Nucleus accumbens (tissue), 56 donors: Measurements from ENCODE around the gene NTHL1.

Source experiments
- DNase-seq, 56 donors: peaks; one replicate each; lab custom pipeline; 2025; lab: John Stamatoyannopoulos, UW

NTHL1 gene

DNA sequence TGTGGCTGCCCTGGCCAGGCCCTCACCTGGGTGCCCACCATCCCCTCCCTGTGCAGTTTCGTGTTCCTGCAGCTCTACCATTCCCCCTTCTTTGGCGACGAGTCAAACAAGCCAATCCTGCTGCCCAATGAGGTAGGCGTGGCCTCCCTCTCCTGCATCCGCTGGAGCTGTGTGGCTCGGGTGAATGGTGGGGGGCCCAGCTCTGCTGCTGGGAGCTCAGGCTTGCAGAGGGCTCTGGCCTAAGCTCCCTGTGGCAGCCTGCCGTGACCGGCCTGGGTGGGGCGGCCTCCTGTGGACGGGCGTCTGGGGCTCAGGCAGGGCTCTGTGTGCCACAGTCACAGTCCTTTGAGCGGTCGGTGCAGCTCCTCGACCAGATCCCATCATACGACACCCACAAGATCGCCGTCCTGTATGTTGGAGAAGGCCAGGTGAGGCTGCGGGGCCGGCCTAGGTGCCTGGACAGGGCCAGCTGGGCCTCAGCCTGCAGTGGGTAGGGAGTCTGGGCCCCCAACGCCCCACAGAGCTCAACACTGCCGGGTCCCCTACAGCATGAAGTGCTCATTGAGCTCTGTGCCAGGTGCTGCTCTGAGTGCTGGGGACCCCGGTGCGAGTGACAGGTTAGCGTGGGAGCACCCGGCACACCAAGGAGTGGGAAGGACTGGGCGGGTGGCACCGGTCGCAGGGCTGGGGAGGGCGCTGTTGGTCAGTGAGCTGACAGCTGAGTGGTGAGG, 37.4 kb upstream of the NTHL1 start:
- no peak for DNase-seq

DNA sequence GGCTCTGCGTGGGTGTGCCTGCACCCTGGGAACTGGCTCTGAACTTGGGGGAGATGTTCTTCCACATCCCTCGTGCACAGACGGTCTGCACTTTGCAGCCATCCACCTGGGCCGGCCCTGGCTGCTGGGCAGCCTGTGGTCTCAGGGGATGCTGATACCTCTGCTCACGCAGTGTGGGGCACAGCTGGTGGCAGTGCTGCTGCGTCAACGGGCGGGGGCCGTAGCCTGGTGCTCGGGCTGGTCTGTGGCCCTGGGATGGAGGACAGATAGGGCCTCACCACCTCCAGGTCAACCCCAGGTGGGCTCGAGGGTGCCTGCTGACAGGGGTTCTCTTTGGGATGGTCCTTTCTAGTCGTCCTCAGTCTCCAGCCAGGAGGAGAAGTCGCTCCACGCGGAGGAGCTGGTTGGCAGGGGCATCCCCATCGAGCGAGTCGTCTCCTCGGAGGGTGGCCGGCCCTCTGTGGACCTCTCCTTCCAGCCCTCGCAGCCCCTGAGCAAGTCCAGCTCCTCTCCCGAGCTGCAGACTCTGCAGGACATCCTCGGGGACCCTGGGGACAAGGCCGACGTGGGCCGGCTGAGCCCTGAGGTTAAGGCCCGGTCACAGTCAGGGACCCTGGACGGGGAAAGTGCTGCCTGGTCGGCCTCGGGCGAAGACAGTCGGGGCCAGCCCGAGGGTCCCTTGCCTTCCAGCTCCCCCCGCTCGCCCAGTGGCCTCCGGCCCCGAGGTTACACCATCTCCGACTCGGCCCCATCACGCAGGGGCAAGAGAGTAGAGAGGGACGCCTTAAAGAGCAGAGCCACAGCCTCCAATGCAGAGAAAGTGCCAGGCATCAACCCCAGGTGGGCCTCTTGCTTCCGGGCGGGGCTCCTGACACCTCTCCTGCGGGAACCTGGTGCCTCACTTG, 36.5 kb upstream of the NTHL1 start:
- no peak for DNase-seq

DNA sequence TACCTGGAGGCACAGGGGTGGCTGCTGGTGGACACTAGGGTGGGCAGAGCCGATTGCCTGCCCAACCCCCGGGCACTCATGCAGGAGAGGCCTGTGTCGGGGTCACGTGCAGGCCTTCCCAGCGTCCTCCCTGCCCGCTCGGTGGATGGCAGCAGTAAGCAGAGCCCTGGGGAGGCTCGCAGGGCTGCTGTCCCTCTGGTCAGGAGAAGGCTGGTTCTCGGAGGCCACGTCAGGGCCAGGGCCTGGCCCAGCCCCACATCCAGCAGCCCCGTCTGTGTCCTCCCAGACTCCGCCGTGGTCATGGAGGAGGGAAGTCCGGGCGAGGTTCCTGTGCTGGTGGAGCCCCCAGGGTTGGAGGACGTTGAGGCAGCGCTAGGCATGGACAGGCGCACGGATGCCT, 35.8 kb upstream of the NTHL1 start:
- DNase-seq = no peak

DNA sequence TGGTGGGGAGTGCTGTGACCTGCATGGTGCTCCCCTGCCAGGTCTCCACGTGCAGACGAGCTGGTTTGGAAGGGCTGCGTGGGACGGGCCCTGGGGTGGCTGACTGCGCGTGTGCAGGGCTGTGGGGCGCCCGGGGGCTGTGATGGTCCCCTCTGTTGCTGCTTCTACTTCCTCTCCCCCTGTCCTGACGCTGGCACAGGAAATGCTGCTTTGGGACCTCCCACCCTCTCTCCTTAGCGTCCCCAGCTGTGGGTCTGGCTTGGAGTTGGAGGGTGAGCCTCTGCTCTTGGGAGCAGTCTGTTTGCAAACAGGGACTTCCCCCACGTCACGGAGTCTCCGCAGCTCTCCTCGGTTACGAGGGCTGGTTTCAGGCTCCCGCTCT, 35.3 kb upstream of the NTHL1 start:
- no peak for DNase-seq

DNA sequence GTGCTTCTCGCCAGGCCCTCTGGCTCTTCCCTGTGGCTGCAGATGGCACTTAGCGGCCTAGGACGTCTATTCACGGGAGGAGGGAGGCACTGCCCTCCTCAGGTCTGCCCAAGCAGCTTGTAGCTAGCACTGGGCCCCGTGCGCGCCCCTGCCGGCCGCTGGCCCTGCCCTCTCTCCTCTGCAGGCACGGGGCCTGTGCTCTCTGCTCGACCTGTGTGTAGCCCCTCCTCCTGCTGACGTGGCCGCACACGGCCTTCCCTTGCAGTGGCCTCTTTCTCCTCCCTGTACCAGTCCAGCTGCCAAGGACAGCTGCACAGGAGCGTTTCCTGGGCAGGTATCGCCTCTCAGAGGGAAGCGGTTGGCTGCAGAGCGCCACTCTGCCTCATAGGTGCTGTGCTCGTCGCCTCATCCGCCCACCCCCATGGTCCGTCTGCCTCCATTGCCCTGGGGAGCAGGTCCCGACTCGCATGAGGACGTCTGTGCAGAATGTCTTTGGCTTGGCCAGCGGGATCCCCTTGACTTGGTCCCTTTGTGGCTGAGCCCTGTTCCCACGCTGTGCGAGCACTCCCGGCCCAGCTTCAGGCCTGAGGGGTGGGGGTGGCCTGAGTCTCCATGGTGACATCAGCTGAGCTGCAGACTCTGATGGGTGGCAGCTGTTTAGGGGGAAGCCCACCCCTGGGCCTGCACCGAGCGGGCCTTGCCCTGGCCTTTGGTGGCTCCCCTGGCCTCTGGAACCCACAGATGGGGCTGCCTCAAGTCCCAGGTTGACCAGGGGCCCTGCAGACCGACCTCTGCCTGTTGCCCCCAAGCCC, 34.7 kb upstream of the NTHL1 start:
- DNase-seq = no peak

DNA sequence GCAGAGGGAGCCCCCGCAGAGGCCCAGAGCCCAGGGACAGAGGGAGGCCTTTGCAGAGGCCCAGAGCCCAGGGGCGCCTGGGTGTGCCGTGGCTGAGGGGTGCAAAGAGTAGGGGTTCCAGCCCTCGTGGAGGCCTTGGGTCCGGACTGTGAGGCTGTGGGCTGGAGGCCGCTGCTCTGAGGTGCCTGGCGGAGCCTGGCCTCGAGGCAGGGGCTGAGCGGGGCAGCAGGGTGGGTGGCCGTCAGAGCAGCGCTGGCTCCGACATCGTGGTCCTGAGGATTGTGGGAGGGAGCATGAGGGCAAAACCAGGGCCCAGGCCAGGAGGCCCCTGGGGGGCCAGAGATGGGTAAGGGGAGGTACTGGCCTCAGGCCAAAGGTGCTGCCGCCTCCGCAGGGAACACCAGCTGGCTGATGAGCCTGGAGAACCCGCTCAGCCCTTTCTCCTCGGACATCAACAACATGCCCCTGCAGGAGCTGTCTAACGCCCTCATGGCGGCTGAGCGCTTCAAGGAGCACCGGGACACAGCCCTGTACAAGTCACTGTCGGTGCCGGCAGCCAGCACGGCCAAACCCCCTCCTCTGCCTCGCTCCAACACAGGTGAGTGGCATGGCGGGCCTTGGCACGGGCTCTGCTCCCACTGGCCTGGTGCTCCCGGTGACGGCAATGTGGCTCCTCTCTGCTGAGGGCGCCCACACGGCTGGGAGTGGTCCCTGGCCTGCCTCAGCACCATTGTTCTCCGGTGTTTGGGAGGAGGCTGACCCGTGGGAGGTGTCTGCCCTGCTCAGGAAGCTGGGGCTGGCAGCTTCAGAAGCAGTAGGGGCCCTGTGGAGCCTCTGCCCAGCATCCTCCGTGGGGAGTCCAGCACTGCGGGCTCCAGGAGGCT, 33.8 kb upstream of the NTHL1 start:
- DNase-seq = no peak

DNA sequence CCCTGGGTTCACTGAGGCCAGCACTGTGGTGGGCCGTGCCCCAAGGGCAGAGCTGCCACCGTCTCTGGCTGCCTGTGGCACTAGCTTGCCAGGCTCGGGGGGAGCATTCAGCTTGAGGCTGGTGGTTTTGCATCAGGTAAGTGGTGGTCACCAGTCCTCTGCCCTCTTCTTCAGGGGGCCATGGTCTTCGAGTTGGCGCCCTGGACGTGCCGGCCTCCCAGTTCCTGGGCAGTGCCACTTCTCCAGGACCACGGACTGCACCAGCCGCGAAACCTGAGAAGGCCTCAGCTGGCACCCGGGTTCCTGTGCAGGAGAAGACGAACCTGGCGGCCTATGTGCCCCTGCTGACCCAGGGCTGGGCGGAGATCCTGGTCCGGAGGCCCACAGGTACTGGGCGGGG, 32.4 kb upstream of the NTHL1 start:
- DNase-seq = no peak

DNA sequence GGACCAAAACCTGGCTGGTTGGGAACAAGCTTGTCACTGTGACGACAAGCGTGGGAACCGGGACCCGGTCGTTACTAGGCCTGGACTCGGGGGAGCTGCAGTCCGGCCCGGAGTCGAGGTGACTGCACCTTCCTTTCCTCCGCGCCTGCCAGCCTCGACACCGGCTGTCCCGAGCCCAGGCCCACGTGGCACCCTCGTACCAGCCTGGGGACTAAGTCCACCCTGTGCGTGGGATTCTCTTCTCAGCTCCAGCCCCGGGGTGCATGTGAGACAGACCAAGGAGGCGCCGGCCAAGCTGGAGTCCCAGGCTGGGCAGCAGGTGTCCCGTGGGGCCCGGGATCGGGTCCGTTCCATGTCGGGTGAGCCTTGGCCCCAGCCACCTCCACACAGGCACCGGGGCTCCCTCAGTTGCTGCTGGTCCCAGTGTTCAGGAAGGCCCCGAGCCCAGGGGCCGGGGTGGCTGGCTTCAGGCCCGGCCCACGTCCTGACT, 31.7 kb upstream of the NTHL1 start:
- DNase-seq = no peak

DNA sequence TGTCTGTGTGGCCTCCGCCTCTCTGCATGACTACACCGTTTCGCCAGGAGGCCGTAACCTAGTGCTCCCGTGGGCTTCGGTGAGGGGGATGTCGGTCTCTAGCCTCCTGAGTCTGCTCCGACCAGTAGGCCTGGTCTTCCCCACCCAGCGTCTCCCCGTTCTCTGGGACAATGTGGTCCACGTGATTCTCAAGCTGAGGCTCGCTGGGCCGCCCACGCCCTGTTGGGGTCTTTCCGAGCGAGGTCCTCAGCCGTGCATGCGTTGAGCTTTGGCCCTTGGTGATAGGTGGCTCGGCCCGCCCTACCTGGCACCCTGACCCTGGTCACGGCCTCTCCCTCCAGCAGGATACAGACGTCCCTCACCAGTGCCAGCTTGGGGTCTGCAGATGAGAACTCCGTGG, 31.1 kb upstream of the NTHL1 start:
- DNase-seq = no peak

DNA sequence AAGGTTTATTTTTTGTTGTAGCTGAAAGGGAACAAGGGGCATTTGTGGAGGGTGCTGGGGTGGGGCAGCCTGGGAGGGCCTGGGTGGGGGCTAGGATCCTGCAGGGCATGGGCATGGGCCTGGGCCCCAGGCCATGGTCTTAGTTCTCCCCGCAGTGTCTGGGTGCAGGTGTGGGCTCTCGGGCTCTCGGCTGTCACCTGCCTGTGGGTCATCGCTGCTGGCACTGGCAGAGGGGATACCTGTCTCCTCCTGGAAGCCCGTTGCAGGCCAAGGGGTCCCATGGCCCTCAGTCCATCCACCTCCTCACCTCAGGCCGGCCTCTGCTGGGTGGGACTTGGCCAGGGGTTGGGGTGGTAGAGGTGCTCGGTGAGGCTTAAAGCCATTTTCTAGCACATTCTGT, 30.5 kb upstream of the NTHL1 start:
- DNase-seq = no peak

DNA sequence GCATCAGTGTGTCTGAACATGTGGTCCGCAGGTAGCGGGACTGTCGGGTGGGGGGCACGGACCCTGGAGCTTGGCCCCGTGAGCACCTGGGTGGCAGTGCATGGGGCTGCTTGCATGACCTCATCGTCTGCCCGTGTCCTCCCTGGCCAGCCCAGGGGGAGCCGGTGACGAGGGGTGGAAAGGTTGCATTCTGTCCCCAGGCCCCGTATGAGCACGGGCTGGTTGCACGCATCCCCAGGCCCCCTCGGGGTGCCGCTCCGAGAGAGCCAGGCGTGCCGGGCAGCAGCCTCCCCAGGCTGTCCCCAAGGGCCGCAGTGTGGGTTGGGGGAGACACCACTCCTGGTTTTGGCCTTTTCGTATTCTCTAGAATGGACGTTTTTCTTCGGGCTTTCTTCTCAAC, 30.1 kb upstream of the NTHL1 start:
- no peak for DNase-seq

DNA sequence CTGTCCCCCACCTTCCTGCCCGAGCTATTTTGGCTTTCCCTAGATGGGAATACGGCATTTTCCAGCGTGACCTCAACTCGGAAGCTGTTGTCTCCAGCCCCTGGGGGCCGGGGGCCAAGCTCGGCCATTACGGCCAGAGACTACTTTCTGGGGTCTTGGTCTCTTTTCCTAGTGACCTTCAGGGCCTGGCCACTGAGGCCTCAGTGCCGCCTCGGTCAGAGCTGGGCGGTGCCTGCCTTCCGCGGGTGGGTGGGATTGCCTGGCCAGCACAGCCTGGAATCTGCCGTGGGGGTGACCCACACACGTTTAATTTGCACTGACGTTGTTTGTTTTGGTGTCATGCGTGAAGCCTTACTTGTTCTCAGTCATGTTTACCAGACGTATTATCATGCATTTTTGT, 29.4 kb upstream of the NTHL1 start:
- DNase-seq = no peak

DNA sequence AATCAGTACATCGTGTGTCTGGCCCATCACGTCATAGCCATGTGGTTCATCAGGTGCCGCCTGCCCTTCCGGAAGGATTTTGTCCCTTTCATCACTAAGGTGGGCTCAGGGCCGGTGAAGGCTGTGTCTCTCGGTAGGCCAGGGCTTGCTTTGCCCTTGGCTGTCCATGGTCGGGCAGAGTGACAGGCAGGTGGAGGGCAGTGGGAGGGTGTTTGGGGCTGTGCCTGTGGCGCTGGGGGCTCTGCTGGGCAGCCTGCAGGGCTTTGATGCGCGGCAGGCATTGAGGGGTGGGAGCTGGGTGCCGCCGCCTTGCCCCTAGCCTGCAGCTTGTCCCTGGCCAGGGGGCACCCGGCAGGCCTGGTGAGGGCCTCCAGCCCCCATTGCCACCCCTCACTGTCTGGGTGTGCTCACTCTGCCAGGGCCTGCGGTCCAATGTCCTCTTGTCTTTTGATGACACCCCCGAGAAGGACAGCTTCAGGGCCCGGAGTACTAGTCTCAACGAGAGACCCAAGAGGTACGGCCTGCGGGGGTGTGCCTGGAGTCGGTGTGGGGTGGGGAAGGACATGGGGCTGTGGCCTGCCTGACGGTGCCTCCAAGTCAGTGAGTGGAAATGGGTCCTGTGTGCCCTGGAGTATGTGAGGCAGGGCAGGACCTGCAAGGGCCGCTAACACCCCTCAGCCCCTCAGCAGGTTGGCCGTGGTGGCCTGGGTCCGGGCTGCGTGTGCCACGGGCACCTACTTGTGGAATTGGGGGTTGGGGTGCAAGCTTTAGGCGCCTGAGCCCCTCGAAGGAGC, 28.6 kb upstream of the NTHL1 start:
- no peak for DNase-seq

DNA sequence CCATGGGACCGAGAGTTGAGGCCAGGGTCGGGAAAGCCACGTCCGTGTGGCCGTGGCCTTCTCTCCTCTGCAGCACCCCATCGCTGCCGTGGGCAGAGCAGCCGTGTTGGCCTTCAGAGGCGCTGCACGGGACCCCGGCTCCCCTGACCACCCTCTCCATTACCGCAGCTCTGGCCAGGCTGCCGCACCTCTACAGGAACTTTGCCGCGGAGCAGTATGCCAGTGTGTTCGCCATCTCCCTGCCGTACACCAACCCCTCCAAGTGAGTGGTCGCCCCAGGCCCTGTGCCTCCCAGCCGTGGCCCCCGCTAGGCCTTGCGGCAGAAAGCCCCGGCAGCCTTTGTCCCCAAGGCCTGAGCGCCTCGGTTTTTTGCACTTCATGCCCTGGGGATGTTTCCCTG, 28.0 kb upstream of the NTHL1 start:
- no peak for DNase-seq

DNA sequence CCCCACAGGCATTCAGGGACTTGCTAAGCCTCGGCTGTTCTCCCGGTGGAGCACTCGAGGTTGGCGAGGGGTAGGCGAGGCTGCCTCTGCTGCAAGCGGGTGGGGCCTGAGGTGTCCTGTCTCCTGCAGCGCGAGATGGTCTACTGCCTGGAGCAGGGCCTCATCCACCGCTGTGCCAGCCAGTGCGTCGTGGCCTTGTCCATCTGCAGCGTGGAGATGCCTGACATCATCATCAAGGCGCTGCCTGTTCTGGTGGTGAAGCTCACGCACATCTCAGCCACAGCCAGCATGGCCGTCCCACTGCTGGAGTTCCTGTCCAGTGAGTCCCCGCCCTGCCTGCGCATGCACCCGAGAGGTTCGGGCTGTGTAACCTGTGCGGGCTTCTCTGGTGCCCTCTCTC, 26.4 kb upstream of the NTHL1 start:
- no peak for DNase-seq

DNA sequence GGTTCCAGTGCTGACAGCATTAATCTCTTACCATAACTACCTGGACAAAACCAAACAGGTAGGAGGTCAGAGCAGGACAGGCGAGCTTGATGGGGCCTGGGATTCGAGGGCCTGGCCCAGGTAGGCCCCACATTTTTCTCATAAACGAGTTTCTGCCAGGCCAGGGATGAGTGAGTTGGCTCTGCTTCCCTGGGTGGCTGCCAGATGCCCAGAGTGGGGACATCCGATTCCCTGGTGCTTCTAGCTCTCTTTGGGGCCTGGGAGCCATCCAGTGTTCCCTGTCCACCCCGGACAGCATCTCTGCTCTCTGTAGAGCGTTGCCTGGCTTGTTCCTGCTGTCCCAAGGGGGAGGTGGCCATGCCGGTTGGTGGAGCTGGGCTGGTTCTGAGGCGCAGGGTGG, 25.3 kb upstream of the NTHL1 start:
- DNase-seq = no peak

DNA sequence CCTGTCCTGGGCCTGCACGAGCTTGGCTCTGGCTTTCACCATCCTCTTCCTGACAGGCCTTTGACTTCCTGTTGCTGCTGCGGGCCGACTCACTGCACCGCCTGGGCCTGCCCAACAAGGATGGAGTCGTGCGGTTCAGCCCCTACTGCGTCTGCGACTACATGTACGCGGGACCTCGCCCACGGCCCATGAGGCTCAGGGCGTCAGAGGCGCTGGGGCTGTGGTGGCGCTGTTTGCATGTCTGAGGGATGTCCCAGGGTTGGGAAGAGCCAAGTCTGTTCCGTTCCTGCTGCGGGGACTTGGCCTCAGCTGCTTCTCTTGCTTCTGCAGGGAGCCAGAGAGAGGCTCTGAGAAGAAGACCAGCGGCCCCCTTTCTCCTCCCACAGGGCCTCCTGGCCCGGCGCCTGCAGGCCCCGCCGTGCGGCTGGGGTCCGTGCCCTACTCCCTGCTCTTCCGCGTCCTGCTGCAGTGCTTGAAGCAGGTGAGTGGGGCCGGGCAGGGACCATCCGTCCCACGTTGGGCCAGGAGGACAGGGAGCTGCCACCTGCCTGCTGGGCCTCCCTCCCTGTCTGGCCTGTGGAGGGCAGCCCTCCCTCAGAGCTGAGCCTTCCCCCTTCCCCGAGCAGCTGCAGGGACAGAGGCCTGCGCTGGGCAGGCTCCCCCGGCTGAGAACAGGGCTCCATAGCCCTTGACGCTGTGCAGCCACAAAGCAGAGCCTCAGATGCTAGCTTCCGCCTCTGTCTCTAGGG, 24.0 kb upstream of the NTHL1 start:
- DNase-seq = no peak
